ENCODE measurements around the gene SLC31A1.

DNA sequence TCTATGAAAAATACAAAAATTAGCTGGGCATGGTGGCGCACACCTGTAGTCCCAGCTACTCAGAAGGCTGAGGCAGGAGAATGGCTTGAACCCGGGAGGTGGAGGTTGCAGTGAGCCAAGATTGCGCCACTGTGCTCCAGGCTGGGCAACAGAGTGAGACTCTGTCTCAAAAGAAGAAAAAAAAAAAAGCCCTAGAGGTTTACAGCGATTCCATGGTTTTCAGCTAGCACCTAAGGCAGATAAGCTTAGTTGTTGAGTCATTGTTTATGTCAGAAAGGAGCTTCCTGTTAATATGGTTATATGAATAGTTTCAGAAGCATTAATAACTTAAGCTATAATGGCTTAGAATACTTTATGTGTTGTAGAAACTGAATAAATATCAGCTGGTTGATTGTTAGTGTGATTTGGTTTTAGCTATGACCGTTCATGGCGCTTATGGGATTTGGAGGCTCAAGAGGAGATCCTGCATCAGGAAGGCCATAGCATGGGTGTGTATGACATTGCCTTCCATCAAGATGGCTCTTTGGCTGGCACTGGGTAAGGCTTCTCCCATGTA lies 68.8 kb downstream of the SLC31A1 start:
- TF ChIP-seq, protein P1, sequence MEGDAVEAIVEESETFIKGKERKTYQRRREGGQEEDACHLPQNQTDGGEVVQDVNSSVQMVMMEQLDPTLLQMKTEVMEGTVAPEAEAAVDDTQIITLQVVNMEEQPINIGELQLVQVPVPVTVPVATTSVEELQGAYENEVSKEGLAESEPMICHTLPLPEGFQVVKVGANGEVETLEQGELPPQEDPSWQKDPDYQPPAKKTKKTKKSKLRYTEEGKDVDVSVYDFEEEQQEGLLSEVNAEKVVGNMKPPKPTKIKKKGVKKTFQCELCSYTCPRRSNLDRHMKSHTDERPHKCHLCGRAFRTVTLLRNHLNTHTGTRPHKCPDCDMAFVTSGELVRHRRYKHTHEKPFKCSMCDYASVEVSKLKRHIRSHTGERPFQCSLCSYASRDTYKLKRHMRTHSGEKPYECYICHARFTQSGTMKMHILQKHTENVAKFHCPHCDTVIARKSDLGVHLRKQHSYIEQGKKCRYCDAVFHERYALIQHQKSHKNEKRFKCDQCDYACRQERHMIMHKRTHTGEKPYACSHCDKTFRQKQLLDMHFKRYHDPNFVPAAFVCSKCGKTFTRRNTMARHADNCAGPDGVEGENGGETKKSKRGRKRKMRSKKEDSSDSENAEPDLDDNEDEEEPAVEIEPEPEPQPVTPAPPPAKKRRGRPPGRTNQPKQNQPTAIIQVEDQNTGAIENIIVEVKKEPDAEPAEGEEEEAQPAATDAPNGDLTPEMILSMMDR (IDR thresholded peaks at IDR 0.05), result no peak
- no peak for TF ChIP-seq EZH2 (IDR thresholded peaks at IDR 0.05; ENCODE audit: borderline replicate concordance, insufficient read depth, low read depth, low read length, poor library complexity, severe bottlenecking)

Measured in B cell (primary cell).